GM21360 (cell line): ENCODE results near the gene DEDD2.

Source experiments
- ATAC-seq: cut with Tn5 transposase; IDR thresholded peaks from one replicate; pipeline ENCODE4 v1.9.1; 2021; ENCODE audit warnings: mild to moderate bottlenecking, moderate library complexity; ENCODE audit not compliant: unreplicated experiment

DEDD2 gene

GRCh38 chr19:42174958-42175734, 42.3 kb downstream of the DEDD2 start:
- no peak for ATAC-seq

- no peak for ATAC-seq
Observed at GRCh38 chr19:42174188-42174587, 43.3 kb downstream of the DEDD2 start.

GRCh38 chr19:42173695-42174094, 43.8 kb downstream of the DEDD2 start:
- ATAC-seq = no peak

- no peak for ATAC-seq
Observed at GRCh38 chr19:42172261-42172660, 45.2 kb downstream of the DEDD2 start.

- no peak for ATAC-seq
Observed at GRCh38 chr19:42170715-42171114, 46.8 kb downstream of the DEDD2 start.

- ATAC-seq = no peak
Observed at GRCh38 chr19:42169486-42170413, 47.7 kb downstream of the DEDD2 start.

GRCh38 chr19:42168206-42168605, 49.3 kb downstream of the DEDD2 start:
- ATAC-seq = no peak

- no peak for ATAC-seq
Observed at GRCh38 chr19:42166316-42166715, 51.2 kb downstream of the DEDD2 start.

- ATAC-seq = no peak
Observed at GRCh38 chr19:42165146-42165545, 52.3 kb downstream of the DEDD2 start.

- no peak for ATAC-seq
Observed at GRCh38 chr19:42161616-42162263, 55.7 kb downstream of the DEDD2 start.

- ATAC-seq = no peak
Observed at GRCh38 chr19:42159942-42160341, 57.5 kb downstream of the DEDD2 start.

GRCh38 chr19:42158926-42159325, 58.6 kb downstream of the DEDD2 start:
- ATAC-seq = no peak

GRCh38 chr19:42156571-42156970, 60.9 kb downstream of the DEDD2 start:
- ATAC-seq = no peak

GRCh38 chr19:42155796-42156195, 61.7 kb downstream of the DEDD2 start:
- ATAC-seq = no peak

GRCh38 chr19:42154471-42155323, 62.8 kb downstream of the DEDD2 start:
- no peak for ATAC-seq

GRCh38 chr19:42153672-42154433, 63.6 kb downstream of the DEDD2 start:
- ATAC-seq = no peak

- no peak for ATAC-seq
Observed at GRCh38 chr19:42152910-42153671, 64.4 kb downstream of the DEDD2 start.

- ATAC-seq = no peak
Observed at GRCh38 chr19:42151782-42152684, 65.4 kb downstream of the DEDD2 start.
